Measurements from ENCODE around the gene COLEC11.
"Not testable (repeated sequence)": the region's sequence is repeated elsewhere in the genome, so short reads cannot be mapped to it uniquely, and the experiment has no call there.

COLEC11 gene

DNA sequence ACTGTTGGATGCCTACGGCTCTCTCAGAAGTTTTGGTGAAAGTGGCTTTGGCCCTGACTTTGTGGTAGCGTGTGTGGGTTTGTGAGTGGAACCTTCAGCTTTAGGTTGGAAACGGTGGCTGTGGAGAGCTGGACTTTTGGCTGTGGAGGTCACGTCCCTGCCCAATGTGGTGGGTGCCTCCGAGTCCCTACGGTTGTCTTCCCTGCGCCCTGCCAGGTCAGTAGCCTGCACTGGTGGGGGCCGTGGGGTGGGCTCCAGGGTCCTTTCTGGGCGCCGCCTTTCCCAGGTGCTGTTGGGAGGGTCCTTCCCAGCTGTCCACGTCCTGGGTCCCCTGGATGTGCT lies 11.1 kb downstream of the COLEC11 start:
- DNase-seq (ENCODE audit: low read depth), result no peak

GRCh38 chr2:3606370-3607201 lies 11.7 kb downstream of the COLEC11 start:
- DNase-seq (ENCODE audit: low read depth), result no peak

- DNase-seq (ENCODE audit: low read depth), result no peak
These were observed 13.7 kb downstream of the COLEC11 start for GRCh38 chr2:3608373-3609278.

DNA sequence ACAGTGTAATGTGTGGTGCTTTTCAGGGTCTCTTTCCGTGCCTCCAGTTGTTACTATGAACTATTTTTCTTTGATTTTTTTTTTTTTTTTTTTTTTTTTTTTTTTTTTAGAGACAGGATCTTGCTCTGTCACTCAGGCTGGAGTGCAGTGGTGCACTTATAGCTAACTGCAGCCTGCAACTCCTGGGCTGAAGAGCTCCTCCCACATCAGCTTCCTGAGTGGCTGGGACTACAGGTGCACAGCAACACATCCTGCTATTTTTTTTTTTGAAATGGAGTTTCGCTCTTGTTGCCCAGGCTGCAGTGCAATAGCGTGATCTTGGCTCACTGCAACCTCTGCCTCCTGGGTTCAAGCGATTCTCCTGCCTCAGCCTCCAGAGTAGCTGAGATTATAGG lies 14.4 kb downstream of the COLEC11 start:
- DNase-seq (ENCODE audit: low read depth), result not testable (repeated sequence)

DNA sequence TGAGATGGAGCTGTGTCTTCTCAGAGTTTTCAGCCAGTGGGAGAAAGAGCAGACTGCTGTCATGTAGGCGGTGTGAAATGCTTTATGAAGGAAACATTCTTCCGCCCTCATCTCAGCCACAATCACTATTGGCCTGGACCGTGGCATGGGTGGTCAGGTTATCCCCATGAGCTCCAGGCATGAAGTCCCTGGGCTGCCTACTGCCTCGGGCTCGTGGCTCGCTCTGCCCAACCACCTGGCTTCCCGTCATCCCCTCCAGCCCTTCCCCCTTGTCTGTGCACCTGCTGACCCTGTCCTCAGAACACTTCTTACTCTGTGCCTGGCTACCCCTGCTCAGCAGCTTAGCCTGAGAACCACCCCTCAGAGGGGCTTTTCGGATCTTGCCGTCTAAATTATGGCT lies 15.5 kb downstream of the COLEC11 start:
- no peak for DNase-seq (ENCODE audit: low read depth)

DNA sequence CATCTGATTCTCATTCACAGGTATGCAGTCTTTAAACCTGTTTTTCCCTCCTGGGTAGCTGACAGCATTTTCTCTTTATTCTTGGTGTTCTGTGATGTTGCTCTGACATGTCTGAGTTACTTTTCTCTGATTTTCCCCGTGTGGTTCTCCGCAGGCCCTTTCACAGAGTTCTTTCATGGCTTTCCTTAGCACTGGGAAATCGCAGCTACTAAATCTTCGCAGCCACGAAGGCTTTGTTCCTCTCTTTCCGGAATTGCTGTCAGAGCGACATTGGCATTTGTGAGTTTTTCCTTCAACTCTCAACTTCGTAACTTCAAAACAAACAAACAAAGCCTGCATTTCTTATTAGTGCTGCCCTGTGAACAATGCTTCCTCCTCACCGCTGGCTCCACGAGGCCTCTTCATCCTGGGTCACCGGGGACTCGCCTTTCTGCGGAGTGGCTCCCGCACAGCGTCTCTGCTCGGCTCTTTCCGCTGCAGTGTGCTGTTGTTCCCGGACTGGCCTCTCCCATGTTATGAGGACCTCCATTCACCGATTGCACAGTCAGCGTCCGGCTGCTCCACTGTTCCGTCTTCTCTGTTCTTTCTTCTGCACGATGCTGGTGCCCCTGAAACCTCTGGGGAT lies 16.1 kb downstream of the COLEC11 start:
- no peak for DNase-seq (ENCODE audit: low read depth)

DNA sequence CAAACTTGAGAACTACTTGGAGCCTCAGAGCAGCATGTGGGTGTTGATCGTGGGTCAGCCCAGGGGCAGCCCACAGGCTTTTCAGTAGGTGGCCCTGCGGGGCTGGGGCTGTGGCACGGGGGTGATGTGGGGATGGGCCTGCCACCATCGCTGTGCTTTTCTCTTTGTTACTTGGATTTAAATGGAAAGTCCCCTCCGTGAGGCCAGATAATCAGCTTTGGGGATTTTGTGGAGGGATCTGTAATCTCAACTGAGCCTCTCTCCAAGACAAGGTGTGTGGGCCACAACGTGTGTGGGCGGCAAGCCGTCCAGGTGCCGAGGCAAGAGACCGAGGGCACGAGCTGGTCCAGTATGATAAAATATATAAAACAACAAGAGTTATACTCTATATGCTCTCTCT lies 16.7 kb downstream of the COLEC11 start:
- DNase-seq (ENCODE audit: low read depth), result no peak

DNA sequence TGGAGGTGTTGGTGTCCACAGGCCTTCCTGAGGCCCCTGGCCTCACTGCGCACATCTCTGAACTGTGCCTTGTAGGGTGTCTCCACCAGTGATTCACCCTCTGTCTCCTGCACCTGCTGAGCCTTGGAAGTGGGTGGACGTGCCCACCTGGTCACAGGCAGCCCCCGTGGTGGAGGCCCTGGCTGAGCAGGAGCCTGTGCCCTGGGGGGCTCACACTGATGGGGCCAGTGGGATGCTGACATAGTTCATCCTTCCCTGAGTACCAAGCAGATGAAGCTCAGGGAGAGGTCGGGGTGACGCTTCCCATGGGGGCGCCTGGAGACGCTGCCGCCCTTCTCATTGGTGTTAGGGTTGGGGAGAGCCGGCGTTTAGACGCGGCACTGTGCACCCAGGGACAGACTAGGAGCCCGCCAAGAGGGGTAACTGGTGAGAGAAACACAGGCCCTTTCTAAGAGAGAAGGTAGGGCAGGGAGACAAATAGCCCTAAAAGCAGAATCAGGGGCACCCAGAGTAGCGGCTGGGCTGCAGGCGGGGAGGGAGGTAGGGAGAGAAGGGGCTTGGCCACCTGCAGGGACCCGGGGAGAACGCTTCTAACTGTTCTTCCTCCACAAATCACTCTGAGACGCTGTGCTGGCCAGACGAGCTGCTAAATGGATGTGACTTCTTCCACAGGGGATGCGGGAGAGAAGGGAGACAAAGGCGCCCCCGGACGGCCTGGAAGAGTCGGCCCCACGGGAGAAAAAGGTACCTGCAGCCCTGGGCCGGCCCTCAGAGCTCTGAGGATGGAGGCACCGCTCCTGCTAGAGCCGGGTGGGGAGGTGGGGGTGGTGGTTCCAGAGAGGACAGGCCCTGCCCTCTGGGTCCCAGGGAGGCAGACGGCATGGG lies 18.0 kb downstream of the COLEC11 start:
- no peak for DNase-seq (ENCODE audit: low read depth)

DNA sequence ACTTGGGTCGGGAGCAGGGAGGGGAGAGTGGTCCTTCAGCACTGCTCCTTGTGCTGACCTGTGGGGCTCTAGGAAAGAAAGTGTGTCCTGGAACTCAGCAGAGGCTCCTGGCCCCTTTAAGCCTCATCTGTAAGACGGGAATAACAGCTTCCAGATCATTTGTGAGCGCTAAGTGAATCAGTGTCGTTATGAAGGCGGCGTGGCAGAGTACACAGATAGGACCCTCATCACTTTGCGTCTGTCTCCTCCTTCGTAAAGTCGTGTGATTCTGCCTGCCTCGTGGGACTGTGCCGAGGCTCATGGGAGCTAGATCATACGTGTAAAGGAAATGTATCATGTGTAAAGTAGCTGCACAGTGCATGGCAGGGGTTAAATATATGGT lies 18.6 kb downstream of the COLEC11 start:
- no peak for DNase-seq (ENCODE audit: low read depth)

DNA sequence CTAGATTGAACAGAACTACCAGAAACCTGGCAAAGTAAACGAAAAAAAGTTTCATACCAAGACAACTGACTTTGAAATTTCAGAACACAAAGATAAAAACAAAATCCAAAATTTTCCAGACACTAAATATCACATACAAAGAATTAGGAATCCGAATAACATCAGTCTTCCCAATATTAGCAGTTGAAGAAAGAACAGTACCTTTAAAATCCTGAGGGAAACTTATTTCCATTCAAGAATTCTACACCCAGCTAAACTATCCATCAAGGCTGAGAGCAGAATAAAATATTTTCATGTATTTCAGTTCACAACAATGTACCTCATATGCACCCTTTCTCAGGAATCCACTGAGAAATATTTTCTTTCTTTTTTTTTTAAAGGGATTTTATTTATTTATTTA lies 19.8 kb downstream of the COLEC11 start:
- DNase-seq (ENCODE audit: low read depth), result not testable (repeated sequence)

GRCh38 chr2:3615541-3616200 lies 20.8 kb downstream of the COLEC11 start:
- DNase-seq (ENCODE audit: low read depth), result not testable (repeated sequence)

DNA sequence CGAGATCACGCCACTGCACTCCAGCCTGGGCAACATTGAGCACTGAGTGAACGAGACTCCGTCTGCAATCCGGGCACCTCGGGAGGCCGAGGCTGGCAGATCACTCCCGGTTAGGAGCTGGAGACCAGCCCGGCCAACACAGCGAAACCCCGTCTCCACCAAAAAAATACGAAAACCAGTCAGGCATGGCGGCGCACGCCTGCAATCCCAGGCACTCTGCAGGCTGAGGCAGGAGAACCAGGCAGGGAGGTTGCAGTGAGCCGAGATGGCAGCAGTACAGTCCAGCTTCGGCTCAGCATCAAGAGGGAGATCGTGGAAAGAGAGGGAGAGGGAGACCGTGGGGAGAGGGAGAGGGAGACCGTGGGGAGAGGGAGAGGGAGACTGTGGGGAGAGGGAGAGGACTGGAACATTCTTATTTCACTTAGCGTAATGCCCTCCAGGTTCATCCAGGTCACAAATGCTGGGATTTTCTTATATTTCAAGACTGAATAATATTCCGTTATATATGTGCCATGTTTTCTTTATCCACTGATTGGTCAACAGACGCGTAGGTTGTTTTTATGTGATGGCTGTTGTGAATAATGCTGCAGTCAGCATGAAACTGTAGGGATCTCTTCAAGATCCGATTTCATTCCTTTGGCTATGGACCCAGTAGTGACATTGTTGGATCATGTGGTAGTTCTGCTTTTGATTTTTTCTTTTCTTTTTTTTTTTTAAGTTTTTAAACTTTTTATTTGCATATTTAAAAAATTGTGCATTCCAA lies 21.7 kb downstream of the COLEC11 start:
- DNase-seq (ENCODE audit: low read depth), result not testable (repeated sequence)

GRCh38 chr2:3617198-3617890 lies 22.4 kb downstream of the COLEC11 start:
- DNase-seq (ENCODE audit: low read depth), result no peak

GRCh38 chr2:3618367-3618766 lies 23.5 kb downstream of the COLEC11 start:
- no peak for DNase-seq (ENCODE audit: low read depth)

GRCh38 chr2:3619033-3619432 lies 24.1 kb downstream of the COLEC11 start:
- no peak for DNase-seq (ENCODE audit: low read depth)

- not testable (repeated sequence) for DNase-seq (ENCODE audit: low read depth)
These were observed 24.7 kb downstream of the COLEC11 start for GRCh38 chr2:3619661-3620060.

GRCh38 chr2:3620834-3621233 lies 25.9 kb downstream of the COLEC11 start:
- DNase-seq (ENCODE audit: low read depth), result no peak

DNA sequence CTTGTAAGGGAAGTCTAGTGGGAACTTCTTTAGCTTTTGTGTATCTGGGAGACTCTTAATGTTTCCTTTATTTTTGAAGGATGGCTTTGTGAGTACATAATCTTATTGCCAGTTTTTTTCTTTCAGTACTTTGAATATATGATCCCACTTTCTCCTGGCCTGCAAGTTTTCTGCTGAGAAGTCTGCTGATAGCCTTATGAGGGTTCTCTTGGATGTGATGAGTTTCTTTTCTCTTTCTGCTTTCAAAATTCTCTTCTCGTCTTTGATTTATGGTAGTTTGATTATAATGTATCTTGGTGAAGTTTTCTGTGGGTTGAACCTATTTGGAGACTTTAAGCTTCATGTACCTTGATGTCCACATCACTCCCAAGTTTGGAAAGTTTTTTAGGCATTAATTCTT lies 28.1 kb downstream of the COLEC11 start:
- no peak for DNase-seq (ENCODE audit: low read depth)

GRCh38 chr2:3624059-3624794 lies 29.3 kb downstream of the COLEC11 start:
- no peak for DNase-seq (ENCODE audit: low read depth)

All from stromal cell of bone marrow (primary cell).